ENCODE data around the gene DPP8.

- TF ChIP-seq POLR2A (IDR thresholded peaks at IDR 0.05) (no peak), CTCF (IDR thresholded peaks at IDR 0.05) (no peak)
Measured at GRCh38 chr15:65540314-65540713, 22.8 kb upstream of the DPP8 start.

All from upper lobe of left lung (tissue), 4 donors.